MV-4-11 (cell line): ENCODE data around the gene B3GLCT.

Experiments used
- DNase-seq: peaks from one replicate; lab custom pipeline; 2025; lab: John Stamatoyannopoulos, UW

Gene B3GLCT

GRCh38 chr13:31350560-31350959, 150.8 kb downstream of the B3GLCT start:
- DNase-seq, result no peak

GRCh38 chr13:31351376-31351775, 151.6 kb downstream of the B3GLCT start:
- DNase-seq, result no peak

GRCh38 chr13:31352467-31352866, 152.7 kb downstream of the B3GLCT start:
- no peak for DNase-seq

GRCh38 chr13:31355001-31355400, 155.2 kb downstream of the B3GLCT start:
- DNase-seq, result no peak

DNA sequence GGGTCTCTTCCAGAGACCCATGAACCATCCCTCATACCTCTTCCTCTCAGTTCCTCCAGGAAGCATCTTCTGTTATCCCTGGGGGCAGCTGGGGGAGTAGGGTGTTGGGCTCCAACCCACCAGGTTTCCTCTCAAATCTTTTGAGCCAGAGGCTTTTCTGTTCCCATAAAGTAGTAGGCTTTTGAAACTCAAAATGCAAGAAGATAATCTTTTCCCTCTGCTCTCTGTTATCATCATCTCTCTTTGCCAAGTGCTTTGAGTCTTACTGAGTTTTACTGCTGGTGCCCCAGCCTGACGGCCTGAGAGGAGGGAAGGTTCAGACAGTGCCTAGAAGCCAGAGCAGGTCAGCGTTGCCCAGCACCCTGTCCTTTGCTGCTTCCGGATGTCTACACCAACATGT, 157.2 kb downstream of the B3GLCT start:
- DNase-seq, result no peak

GRCh38 chr13:31357581-31357980, 157.8 kb downstream of the B3GLCT start:
- DNase-seq, result no peak

- DNase-seq, result no peak
Observed at GRCh38 chr13:31361673-31362072, 161.9 kb downstream of the B3GLCT start.

GRCh38 chr13:31365630-31366029, 165.9 kb downstream of the B3GLCT start:
- no peak for DNase-seq

- no peak for DNase-seq
Observed at GRCh38 chr13:31367410-31367809, 167.6 kb downstream of the B3GLCT start.

GRCh38 chr13:31369213-31369612, 169.4 kb downstream of the B3GLCT start:
- DNase-seq, result no peak

DNA sequence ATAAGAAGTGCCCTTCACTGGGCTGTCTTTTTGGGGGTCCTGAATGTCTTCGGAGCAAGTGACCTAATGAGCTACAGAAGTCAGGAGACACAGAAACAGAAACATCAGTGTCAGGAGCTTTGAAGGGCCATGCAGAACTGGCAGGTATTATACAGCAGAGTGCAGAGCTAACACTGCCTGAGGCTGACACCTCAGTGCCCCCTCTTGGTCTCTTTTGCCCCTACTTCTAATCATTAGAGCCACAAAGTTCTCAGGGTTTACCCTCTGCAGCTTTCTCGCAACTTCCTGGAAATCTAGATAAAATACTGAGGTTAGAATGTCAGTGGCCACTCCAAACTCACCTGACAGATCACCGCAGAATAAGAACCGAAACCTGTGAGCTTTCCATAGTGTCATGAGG, 172.7 kb downstream of the B3GLCT start:
- DNase-seq, result no peak

- DNase-seq, result no peak
Observed at GRCh38 chr13:31374682-31375081, 174.9 kb downstream of the B3GLCT start.

- no peak for DNase-seq
Observed at GRCh38 chr13:31377946-31378345, 178.2 kb downstream of the B3GLCT start.

- DNase-seq, result no peak
Observed at GRCh38 chr13:31380715-31381114, 180.9 kb downstream of the B3GLCT start.
